Measurements from ENCODE around the gene OR12D2. TPM values are rescaled to one million over a fixed set of nuclear protein-coding genes. Genes with fewer than 3 reads are reported as not detected.
"Not testable (repeated sequence)": the region's sequence is repeated elsewhere in the genome, so short reads cannot be mapped to it uniquely, and the experiment has no call there.

OR12D2 gene
- total RNA-seq, 1 donor = not detected

DNA sequence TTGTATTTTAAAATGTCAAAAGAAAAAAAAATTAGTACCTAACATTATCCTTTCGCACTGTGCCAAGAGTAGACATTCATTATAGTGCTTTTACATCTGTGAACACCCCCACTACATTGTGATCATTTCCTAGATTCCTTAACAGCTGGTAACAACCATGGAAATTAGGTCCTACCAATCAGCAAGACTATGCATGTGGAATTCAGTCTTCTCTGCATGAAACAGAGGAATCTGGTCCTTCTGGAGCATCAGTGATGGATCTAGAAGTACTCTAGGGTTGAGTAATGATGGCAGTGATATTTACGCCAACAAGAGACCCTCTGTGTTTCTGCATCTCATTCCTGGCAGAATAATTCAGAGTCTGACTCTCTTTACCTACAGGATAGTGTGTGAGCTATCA is 28.7 kb downstream of the OR12D2 start:
- H3K36me3 ChIP-seq (ENCODE audit: insufficient read depth, low read length) = no peaks in the 10 kb centered on the region
- no peaks in the 10 kb centered on the region for H3K79me2 ChIP-seq (ENCODE audit: insufficient read depth, low read length)
- no peak for DNase-seq (ENCODE audit: insufficient read length, low spot score, missing footprints)
- TF ChIP-seq, protein P1, sequence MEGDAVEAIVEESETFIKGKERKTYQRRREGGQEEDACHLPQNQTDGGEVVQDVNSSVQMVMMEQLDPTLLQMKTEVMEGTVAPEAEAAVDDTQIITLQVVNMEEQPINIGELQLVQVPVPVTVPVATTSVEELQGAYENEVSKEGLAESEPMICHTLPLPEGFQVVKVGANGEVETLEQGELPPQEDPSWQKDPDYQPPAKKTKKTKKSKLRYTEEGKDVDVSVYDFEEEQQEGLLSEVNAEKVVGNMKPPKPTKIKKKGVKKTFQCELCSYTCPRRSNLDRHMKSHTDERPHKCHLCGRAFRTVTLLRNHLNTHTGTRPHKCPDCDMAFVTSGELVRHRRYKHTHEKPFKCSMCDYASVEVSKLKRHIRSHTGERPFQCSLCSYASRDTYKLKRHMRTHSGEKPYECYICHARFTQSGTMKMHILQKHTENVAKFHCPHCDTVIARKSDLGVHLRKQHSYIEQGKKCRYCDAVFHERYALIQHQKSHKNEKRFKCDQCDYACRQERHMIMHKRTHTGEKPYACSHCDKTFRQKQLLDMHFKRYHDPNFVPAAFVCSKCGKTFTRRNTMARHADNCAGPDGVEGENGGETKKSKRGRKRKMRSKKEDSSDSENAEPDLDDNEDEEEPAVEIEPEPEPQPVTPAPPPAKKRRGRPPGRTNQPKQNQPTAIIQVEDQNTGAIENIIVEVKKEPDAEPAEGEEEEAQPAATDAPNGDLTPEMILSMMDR (IDR thresholded peaks at IDR 0.05; ENCODE audit: extremely low read depth, low read depth, low read length) = no peak
- H3K9me3 ChIP-seq (ENCODE audit: low read depth, low read length) = no peaks in the 10 kb centered on the region
- H3K4me1 ChIP-seq (ENCODE audit: insufficient read depth, low read length) = no peaks in the 10 kb centered on the region
- H3K27me3 ChIP-seq (ENCODE audit: insufficient read depth, low read length) = no peaks in the 10 kb centered on the region
- H3K27ac ChIP-seq (ENCODE audit: low read depth, low read length) = no peak overlapping the region
- H4K20me1 ChIP-seq (ENCODE audit: insufficient read depth, low read length) = no peaks in the 10 kb centered on the region
- no peak overlapping the region for H3K4me2 ChIP-seq (ENCODE audit: insufficient read depth, low read length)
- no peak overlapping the region for H2AFZ ChIP-seq (ENCODE audit: low read length)
- H3K4me3 ChIP-seq (ENCODE audit: insufficient read depth, low read length) = no peak overlapping the region

DNA sequence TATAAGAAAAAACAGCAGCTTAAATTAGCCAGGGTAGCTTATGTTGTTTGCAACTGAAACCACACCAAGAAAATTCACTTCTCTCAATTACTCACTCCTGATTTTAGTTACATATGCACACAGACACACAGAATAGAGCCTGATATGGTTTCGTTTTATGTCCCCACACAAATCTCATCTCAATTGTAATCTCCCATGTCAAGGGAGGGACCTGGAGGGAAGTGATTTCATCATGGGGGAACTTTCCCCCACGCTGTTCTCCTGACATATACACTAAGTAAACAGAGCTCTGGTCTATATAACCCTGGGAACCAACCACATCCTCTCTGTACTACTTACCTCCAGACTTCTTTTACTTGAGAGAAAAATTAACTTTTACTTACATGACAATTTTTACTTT is 29.1 kb downstream of the OR12D2 start:
- no peak overlapping the region for H3K4me3 ChIP-seq (ENCODE audit: insufficient read depth, low read length)
- H3K27ac ChIP-seq (ENCODE audit: low read depth, low read length) = no peak overlapping the region
- H3K9me3 ChIP-seq (ENCODE audit: low read depth, low read length) = no peaks in the 10 kb centered on the region
- TF ChIP-seq, protein P1 (IDR thresholded peaks at IDR 0.05; ENCODE audit: extremely low read depth, low read depth, low read length) = no peak
- no peaks in the 10 kb centered on the region for H3K36me3 ChIP-seq (ENCODE audit: insufficient read depth, low read length)
- DNase-seq (ENCODE audit: insufficient read length, low spot score, missing footprints) = no peak
- H4K20me1 ChIP-seq (ENCODE audit: insufficient read depth, low read length) = no peaks in the 10 kb centered on the region
- H3K4me1 ChIP-seq (ENCODE audit: insufficient read depth, low read length) = no peaks in the 10 kb centered on the region
- H2AFZ ChIP-seq (ENCODE audit: low read length) = no peak overlapping the region
- H3K79me2 ChIP-seq (ENCODE audit: insufficient read depth, low read length) = no peaks in the 10 kb centered on the region
- no peak overlapping the region for H3K4me2 ChIP-seq (ENCODE audit: insufficient read depth, low read length)
- no peaks in the 10 kb centered on the region for H3K27me3 ChIP-seq (ENCODE audit: insufficient read depth, low read length)

DNA sequence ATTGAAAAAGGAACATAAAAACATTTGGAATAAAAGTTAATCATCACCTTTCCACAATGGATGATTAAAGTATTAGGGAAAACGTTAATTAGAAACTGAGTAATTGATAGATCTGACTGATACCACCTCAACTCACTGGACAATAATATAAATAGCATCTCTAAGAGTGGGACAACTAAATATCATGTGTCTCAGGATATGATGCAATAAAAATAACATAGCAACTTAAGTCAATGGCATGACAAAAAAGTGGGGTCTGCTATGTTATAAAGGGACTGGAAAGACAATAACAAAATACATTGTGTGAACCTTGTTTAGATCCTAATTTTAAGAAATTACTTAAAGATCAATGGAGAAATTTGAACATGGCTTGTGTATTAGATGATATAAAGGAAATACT is 29.6 kb downstream of the OR12D2 start:
- Histone ChIP-seq H3K36me3 (ENCODE audit: insufficient read depth, low read length) (no peaks in the 10 kb centered on the region), H3K4me3 (ENCODE audit: insufficient read depth, low read length) (no peak overlapping the region), H3K4me2 (ENCODE audit: insufficient read depth, low read length) (no peak overlapping the region), H4K20me1 (ENCODE audit: insufficient read depth, low read length) (no peaks in the 10 kb centered on the region), H3K27ac (ENCODE audit: low read depth, low read length) (no peak overlapping the region), H3K27me3 (ENCODE audit: insufficient read depth, low read length) (no peaks in the 10 kb centered on the region), H3K79me2 (ENCODE audit: insufficient read depth, low read length) (no peaks in the 10 kb centered on the region), H2AFZ (ENCODE audit: low read length) (no peak overlapping the region), H3K4me1 (ENCODE audit: insufficient read depth, low read length) (no peaks in the 10 kb centered on the region), H3K9me3 (ENCODE audit: low read depth, low read length) (no peaks in the 10 kb centered on the region)
- DNase-seq (ENCODE audit: insufficient read length, low spot score, missing footprints) = no peak
- TF ChIP-seq, protein P1 (IDR thresholded peaks at IDR 0.05; ENCODE audit: extremely low read depth, low read depth, low read length) = no peak

DNA sequence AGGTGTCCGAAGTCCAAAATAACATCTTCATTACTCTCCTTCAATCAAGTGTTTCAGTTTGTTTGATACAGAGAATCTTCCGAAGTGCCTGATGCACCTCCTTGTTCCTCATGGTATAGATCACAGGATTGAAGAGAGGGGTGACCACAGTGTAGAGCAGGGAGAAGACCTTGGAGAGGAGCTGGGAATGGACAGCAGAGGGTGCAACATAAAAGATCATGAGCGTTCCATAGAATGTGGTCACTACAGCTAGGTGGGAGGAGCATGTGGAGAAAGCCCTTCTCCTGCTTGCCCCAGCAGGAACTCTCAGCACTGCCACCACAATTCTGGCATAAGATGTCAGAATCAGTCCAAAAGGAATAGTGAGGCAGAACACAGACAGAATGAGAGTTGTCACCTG is 31.2 kb downstream of the OR12D2 start:
- DNase-seq (ENCODE audit: insufficient read length, low spot score, missing footprints) = no peak
- Histone ChIP-seq H3K79me2 (ENCODE audit: insufficient read depth, low read length) (no peaks in the 10 kb centered on the region), H3K4me1 (ENCODE audit: insufficient read depth, low read length) (no peaks in the 10 kb centered on the region), H3K27ac (ENCODE audit: low read depth, low read length) (no peak overlapping the region), H2AFZ (ENCODE audit: low read length) (no peak overlapping the region), H3K9me3 (ENCODE audit: low read depth, low read length) (no peaks in the 10 kb centered on the region), H3K4me2 (ENCODE audit: insufficient read depth, low read length) (no peak overlapping the region), H3K4me3 (ENCODE audit: insufficient read depth, low read length) (no peak overlapping the region), H3K36me3 (ENCODE audit: insufficient read depth, low read length) (no peaks in the 10 kb centered on the region), H3K27me3 (ENCODE audit: insufficient read depth, low read length) (no peaks in the 10 kb centered on the region), H4K20me1 (ENCODE audit: insufficient read depth, low read length) (no peaks in the 10 kb centered on the region)
- TF ChIP-seq, protein P1 (IDR thresholded peaks at IDR 0.05; ENCODE audit: extremely low read depth, low read depth, low read length) = no peak

DNA sequence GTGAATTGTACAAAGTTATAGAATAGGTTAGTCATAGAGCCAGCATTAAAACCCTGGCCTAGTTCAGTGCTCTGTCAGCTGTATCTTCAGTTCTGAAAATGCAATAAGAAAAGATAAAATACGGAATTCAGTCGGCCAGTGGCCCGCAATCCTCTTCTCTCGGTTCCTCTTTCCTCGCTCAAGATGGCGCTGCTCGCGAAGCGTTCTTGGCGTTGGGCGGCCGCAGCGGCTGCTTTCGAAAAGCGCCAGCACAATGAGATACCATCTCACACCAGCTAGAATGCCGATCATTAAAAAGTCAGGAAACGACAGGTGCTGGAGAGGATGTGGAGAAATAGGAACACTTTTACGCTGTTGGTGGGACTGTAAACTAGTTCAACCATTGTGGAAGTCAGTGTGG is 41.3 kb downstream of the OR12D2 start:
- not testable (repeated sequence) for H3K4me1 ChIP-seq (ENCODE audit: insufficient read depth, low read length); H2AFZ ChIP-seq (ENCODE audit: low read length); H3K27me3 ChIP-seq (ENCODE audit: insufficient read depth, low read length); H3K4me2 ChIP-seq (ENCODE audit: insufficient read depth, low read length); H3K79me2 ChIP-seq (ENCODE audit: insufficient read depth, low read length); H3K4me3 ChIP-seq (ENCODE audit: insufficient read depth, low read length); H3K27ac ChIP-seq (ENCODE audit: low read depth, low read length); H3K36me3 ChIP-seq (ENCODE audit: insufficient read depth, low read length); H3K9me3 ChIP-seq (ENCODE audit: low read depth, low read length); H4K20me1 ChIP-seq (ENCODE audit: insufficient read depth, low read length); DNase-seq (ENCODE audit: insufficient read length, low spot score, missing footprints)
